Adrenal gland (tissue), 12 donors: Measurements from ENCODE around the gene CMTM6. TPM values are rescaled to one million over a fixed set of nuclear protein-coding genes. Genes with fewer than 3 reads are reported as not detected.
"Not testable (repeated sequence)": the region's sequence is repeated elsewhere in the genome, so short reads cannot be mapped to it uniquely, and the experiment has no call there.

Experiments used
- DNase-seq, 7 donors: peaks; one replicate each; pipeline ENCODE4 v3.0.0-alpha.2; 2019 to 2020
- H3K27ac ChIP-seq, 5 donors: fragments of 200-600 bp; sonication (generic) in 4 of 5; 1 replicate in 3 of 5; 2 replicates in 2 of 5; pipeline versions ENCODE4 v1.5.1 to v1.8.0; 2016 to 2020; ENCODE audit warnings: mild to moderate bottlenecking in 1 of 5
- H3K27me3 ChIP-seq: fragments of 200-600 bp; 2 replicates; pipeline ENCODE4 v1.8.0; 2021
- H3K36me3 ChIP-seq, 2 donors: fragments of 200-600 bp; replicated peaks in 1 of 2; 1 replicate in 1 of 2; 2 replicates in 1 of 2; pipeline versions ENCODE4 v1.5.1 to v1.8.0; 2018 to 2022
- H3K4me1 ChIP-seq, 2 donors: fragments of 200-600 bp; replicated peaks in 1 of 2; 1 replicate in 1 of 2; 2 replicates in 1 of 2; pipeline versions ENCODE4 v1.5.1 to v1.8.0; 2018 to 2021
- H3K4me3 ChIP-seq, 4 donors: fragments of 200-600 bp; sonication (generic) in 3 of 4; one replicate each; pipeline ENCODE4 v1.5.1; 2016 to 2018
- H3K9me3 ChIP-seq, 3 donors: fragments of 200-600 bp; sonication (generic) in 1 of 3; replicated peaks in 1 of 3; 1 replicate in 2 of 3; 2 replicates in 1 of 3; pipeline versions ENCODE4 v1.5.1 to v1.8.0; 2016 to 2021
- POLR2A ChIP-seq, 2 donors: fragments of 450-650 bp; IDR thresholded peaks; one replicate each; pipeline ENCODE4 v1.6.1; 2017; ENCODE audit warnings: antibody characterized with exemption in 2 of 2, mild to moderate bottlenecking in 2 of 2, moderate library complexity in 1 of 2
- WGBS, 4 donors: extraction: QIAGEN DNeasy Blood & Tissue Kit in 2 of 4; methylation state at CpG; one replicate each; pipeline versions ENCODE4 v1.1.5 to v1.1.7; 2013 to 2017; 5-methylcytosine and 5-hydroxymethylcytosine counted together
- intact Hi-C, 2 donors: fragments of 100-400 bp; cut with DNase I; formaldehyde crosslinking; loops; one replicate each; pipeline versions ENCODE4 v1.14.1 to v1.15.0; 2022 to 2023
- polyA plus RNA-seq, 3 donors: library from polyadenylated mRNA; stranded (reverse); fragments of 200-250 nt in 2 of 3; fragments of 350-450 nt in 1 of 3; fragmentation: Illumina TruSeq in 1 of 3; extraction: RNeasy Lipid Tissue Mini Kit (QIAGEN cat#74804) in 1 of 3; gene quantifications; one replicate each; pipeline ENCODE4 v1.2.3, GENCODE V29; 2013 to 2014
- total RNA-seq, 9 donors: library from RNA; depleted of rRNA in 4 of 9; stranded (reverse); fragments of >200 nt in 4 of 9; fragments of 120-200 nt in 1 of 9; fragmentation: NEBNext Ultra II Directional in 1 of 9; extraction: Animal tissue kit (Norgen Biotek cat#: 25700) in 1 of 9; gene quantifications; one replicate each; pipeline versions ENCODE4 v1.1.0 to v1.2.4, GENCODE V29; 2013 to 2023
- TF ChIP-seq, protein P1 (sequence below), 6 experiments: fragments of 450-650 bp in 4 of 6; fragments of 200-600 bp in 2 of 6; sonication (generic) in 1 of 6; IDR thresholded peaks; 1 replicate in 5 of 6; 2 replicates in 1 of 6; pipeline versions ENCODE4 v1.5.1 to v1.8.0; 2016 to 2021; ENCODE audit warnings: antibody characterized with exemption in 6 of 6, mild to moderate bottlenecking in 2 of 6, moderate library complexity in 1 of 6
- donor health status: healthy with polysubstance abuse.
- donor health status: Bipolar disorder and iron deficiency.
- donor health status: DM: yes; HTN: yes; CAD: no.
- donor health status: DM: no; HTN: no; CAD: no.
- donor health status: DM: no; HTN: no; CAD: no.
- donor health status: DM: yes; HTN: yes; CAD: no.

Gene CMTM6
- total and polyA plus RNA-seq, 12 donors: 13.5 to 62.5 (median 42.4) TPM

DNA sequence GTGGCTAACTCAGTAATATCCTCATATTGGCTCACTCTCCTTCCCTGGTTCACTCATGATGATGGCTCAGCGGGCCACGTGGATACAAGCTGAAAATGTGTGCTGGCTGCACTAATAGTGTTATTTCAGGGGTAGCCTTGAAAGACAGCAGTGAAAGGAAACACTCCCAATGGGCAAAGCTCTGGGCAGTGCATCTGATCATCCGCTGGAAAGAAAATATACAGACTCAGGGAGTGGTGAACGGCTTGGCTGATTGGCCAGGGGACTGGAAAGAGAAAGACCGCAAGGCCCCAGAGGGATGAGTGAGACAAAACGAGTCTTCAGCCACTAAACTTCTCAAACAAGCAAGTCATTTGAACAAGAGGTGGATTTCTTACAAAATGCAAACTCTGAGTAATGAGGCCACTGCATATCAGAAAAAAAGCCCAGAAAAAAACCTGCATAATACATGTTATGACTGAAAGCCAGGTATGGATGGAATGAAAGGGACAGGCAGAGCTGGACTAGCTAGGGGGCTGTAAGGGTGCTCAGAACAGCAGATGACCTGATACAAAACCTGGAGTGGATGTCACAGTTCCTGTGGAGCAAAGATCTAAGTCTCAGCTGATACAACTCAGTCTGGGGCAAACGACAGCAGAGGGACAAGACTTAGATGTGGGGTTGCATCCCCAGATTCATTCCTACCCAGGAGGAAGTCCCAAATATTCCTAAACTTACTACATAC, 33.3 kb downstream of the CMTM6 start:
- Histone ChIP-seq H3K4me3 (no peak overlapping the region), H3K36me3 (no peaks in the 10 kb centered on the region), H3K27ac (no peak overlapping the region), H3K27me3 (no peaks in the 10 kb centered on the region), H3K9me3 (no peaks in the 10 kb centered on the region), H3K4me1 (peaks cover 0 to 20% of the 10 kb centered on the region in 2 donors)
- intact Hi-C loops: loop anchor here in 1 of 2 donors (2.0 to 10.0 kb wide), 2 partner anchors 95 to 295 kb away; no protein-coding TSS in a partner anchor
- no peak for DNase-seq
- no peak for TF ChIP-seq POLR2A (IDR thresholded peaks at IDR 0.05)
- TF ChIP-seq, protein P1, sequence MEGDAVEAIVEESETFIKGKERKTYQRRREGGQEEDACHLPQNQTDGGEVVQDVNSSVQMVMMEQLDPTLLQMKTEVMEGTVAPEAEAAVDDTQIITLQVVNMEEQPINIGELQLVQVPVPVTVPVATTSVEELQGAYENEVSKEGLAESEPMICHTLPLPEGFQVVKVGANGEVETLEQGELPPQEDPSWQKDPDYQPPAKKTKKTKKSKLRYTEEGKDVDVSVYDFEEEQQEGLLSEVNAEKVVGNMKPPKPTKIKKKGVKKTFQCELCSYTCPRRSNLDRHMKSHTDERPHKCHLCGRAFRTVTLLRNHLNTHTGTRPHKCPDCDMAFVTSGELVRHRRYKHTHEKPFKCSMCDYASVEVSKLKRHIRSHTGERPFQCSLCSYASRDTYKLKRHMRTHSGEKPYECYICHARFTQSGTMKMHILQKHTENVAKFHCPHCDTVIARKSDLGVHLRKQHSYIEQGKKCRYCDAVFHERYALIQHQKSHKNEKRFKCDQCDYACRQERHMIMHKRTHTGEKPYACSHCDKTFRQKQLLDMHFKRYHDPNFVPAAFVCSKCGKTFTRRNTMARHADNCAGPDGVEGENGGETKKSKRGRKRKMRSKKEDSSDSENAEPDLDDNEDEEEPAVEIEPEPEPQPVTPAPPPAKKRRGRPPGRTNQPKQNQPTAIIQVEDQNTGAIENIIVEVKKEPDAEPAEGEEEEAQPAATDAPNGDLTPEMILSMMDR (IDR thresholded peaks at IDR 0.05): no peak
- WGBS, 4 donors: 84 to 87% (median 85%) methylated on average over 7 of the region's 7 CpGs

DNA sequence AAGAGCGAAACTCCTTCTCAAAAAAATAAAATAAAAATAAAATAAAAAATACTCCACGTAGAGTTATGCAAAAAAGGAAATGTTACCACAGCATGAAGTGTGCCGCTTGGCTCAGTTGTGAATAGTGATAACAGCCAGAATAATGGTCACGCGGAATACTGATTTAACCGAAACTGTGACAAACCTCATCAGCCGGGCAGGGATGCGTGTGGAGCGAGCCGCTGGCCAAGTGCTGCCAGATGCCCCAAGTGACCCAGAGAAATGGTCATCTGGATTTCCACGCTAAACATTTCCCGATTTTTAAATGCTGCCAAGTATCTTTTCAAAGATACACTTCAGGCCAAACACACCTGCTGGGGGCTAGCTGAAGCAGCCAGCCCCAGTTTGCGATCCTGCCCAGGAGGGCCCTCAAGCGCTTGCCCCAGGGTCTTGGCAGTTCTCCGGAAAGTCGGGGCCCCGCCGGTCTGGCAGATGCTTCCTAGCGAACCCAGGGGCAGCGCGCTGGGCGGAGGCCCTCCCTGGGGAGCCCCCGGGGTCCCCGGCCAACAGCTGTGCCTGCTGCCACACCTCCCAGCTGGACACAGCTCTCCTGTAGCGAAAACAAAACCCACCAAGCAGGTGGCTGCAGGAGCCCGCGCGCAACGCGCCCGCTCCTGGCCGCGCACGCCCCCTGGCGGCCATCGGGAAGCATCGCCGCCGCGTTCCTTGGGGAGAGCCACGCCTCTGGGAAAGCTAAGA, 35.1 kb downstream of the CMTM6 start:
- intact Hi-C loops: loop anchor here in 1 of 2 donors (2.0 to 10.0 kb wide), 2 partner anchors 93 to 293 kb away; no protein-coding TSS in a partner anchor
- Histone ChIP-seq H3K27me3 (no peaks in the 10 kb centered on the region), H3K9me3 (no peaks in the 10 kb centered on the region), H3K4me1 (peaks cover 0 to 15% of the 10 kb centered on the region in 2 donors), H3K27ac (no peak overlapping the region), H3K36me3 (no peaks in the 10 kb centered on the region), H3K4me3 (peak overlapping the region in 2 of 4 donors; percentile 7 to 52)
- peak; percentile 42 to 80 (median 71) for DNase-seq
- 27 to 45% (median 33%) methylated on average over 22 to 41 of the region's 41 CpGs for WGBS, 4 donors
- no peak for TF ChIP-seq POLR2A (IDR thresholded peaks at IDR 0.05)
- TF ChIP-seq, protein P1 (IDR thresholded peaks at IDR 0.05): peak; percentile 79 to 99 (median 94)

DNA sequence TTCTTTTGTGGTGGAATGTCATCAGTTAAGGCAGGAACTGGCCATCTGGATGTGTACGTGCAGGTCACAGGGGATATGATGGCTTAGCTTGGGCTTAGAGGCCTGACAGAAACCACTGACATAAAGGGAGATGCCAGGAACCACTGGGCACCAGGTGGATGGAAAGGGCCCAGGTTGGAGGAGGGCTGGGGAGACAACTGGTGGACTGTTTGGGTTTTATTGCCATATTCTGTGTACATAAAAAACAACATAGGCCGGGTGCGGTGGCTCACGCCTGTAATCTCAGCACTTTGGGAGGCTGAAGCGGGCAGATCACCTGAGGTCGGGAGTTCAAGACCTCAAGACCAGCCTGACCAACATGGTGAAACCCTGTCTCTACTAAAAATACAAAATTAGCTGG, 35.8 kb downstream of the CMTM6 start:
- not testable (repeated sequence) for H3K27me3 ChIP-seq, DNase-seq, H3K4me3 ChIP-seq, H3K9me3 ChIP-seq, H3K27ac ChIP-seq, H3K36me3 ChIP-seq
- peaks cover 0 to 15% of the 10 kb centered on the region in 2 donors for H3K4me1 ChIP-seq
- intact Hi-C loops: loop anchor here in 1 of 2 donors (10.0 kb wide), 1 partner anchor 292 kb away; no protein-coding TSS in a partner anchor
- 89 to 95% (median 91%) methylated on average over 6 of the region's 6 CpGs for WGBS, 4 donors

DNA sequence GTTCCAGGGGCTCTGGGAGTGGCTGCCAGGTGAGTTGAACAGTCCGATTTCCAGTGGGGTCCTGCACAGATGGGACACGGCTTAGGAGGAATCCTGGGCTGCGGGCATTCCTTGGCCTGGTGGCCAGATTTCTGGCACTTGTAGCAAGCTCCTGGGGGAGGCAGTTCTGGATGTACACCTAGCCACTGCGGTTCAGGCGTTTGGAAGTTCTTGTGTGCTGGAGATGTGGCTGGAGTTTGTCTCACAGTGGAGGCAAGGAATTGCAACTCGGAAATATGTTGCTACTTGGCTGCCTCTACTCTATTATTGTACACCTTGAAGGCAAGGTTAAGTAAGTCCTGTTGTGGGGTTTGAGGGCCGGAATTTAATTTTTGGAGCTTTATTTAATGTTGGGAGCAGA, 37.9 kb downstream of the CMTM6 start:
- intact Hi-C loops: loop anchor here in 1 of 2 donors (10.0 kb wide), 1 partner anchor 290 kb away; no protein-coding TSS in a partner anchor
- H3K4me1 ChIP-seq: peaks cover 0 to 10% of the 10 kb centered on the region in 2 donors
- H3K27ac ChIP-seq, H3K9me3 ChIP-seq, DNase-seq, H3K4me3 ChIP-seq, H3K36me3 ChIP-seq, H3K27me3 ChIP-seq: not testable (repeated sequence)
- WGBS, 4 donors: 87 to 96% (median 91%) methylated on average over 5 to 7 of the region's 7 CpGs

DNA sequence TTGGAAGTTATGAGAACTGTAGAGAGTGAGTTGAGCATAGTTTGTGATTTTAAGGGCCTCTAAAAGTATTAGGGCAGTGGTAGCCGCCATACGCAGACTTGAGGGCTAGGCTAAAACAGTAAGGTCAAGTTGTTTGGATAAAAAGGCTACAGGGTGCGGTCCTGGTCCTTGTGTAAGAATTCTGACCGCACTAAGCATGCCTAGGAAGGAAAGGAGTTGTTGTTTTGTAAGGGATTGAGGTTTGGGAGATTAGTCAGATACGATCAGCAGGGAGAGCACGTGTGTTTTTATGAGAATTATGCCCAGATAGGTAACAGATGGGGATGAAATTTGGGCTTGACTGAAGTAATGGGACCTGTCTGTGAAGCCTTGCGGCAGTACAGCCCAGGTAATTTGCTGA, 39.2 kb downstream of the CMTM6 start:
- not testable (repeated sequence) for H3K4me1 ChIP-seq, H3K27ac ChIP-seq, H3K4me3 ChIP-seq, H3K36me3 ChIP-seq, H3K27me3 ChIP-seq, H3K9me3 ChIP-seq, DNase-seq
- intact Hi-C loops: loop anchor here in 1 of 2 donors (10.0 kb wide), 1 partner anchor 289 kb away; no protein-coding TSS in a partner anchor
- WGBS, 4 donors: 91 to 94% (median 94%) methylated on average over 7 of the region's 7 CpGs

DNA sequence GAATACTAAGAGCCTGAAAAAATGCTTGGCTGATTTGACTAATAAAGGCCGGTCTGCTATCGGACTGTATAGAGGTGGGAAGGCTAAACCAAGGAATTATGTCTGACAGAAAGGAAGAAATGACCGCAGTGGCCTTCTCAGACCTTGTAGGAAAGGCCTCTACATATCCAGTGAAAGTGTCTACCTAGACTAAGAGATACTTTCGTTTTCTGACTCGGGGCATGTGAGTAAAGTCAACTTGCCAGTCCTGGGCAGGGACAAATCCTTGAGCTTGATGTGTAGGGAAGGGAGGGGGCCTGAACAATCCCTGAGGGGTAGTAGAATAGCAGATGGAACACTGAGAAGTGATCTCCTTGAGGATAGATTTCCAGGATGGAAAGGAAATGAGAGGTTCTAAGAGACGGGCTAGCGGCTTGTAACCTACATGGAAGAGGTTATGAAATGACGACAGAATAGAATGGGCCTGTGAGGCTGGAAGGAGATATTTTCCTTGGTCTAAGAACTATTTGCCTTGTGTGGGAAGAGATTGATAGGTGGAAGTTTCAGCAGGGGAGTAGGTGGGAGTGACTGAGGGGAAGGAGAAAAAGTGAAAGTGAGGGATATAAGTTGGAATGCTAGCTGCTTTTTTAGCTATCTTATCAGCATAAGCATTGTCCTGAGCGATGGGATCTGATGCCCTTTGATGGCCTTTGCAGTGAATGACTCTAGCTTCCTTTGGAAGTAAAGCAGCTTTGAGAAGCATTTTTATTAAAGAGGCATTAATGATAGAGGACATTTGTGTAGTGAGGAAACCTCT, 40.3 kb downstream of the CMTM6 start:
- intact Hi-C loops: loop anchor here in 1 of 2 donors (10.0 kb wide), 1 partner anchor 288 kb away; no protein-coding TSS in a partner anchor
- H3K4me3 ChIP-seq, H3K27me3 ChIP-seq, H3K36me3 ChIP-seq, DNase-seq, H3K4me1 ChIP-seq, H3K9me3 ChIP-seq: not testable (repeated sequence)
- peak overlapping the region in 3 of 5 donors; percentile 7 to 58 (median 44) for H3K27ac ChIP-seq
- WGBS, 4 donors: 54 to 62% (median 58%) methylated on average over 6 to 8 of the region's 9 CpGs

DNA sequence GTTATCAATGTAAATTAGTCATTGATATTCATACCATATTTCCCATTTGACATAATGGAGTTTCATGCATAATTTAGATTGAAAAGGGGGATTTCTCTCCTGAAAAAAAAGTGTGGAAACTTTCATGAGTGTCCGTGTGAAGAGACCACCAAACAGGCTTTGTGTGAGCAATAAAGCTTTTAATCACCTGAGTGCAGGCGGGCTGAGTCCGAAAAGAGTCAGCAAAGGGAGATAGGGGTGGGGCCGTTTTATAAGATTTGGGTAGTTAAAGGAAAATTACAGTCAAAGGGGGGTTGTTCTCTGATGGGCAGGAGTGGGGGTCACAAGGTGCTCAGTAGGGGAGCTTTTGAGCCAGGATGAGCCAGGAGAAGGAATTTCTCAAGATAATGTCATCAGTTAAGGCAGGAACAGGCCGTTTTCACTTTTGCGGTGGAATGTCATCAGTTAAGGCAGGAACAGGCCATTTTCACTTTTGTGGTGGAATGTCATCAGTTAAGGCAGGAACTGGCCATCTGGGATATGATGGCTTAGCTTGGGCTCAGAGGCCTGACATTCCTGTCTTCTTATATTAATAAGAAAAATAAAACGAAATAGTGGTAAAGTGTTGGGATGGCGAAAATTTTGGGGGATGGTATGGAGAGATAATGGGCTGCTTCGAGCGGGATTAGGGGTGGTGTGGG, 41.7 kb downstream of the CMTM6 start:
- DNase-seq, H3K4me1 ChIP-seq, H3K4me3 ChIP-seq, H3K9me3 ChIP-seq, H3K27me3 ChIP-seq, H3K27ac ChIP-seq, H3K36me3 ChIP-seq: not testable (repeated sequence)
- intact Hi-C loops: loop anchor here in 1 of 2 donors (10.0 kb wide), 1 partner anchor 286 kb away; no protein-coding TSS in a partner anchor
- 91 to 93% (median 92%) methylated on average over 10 of the region's 10 CpGs for WGBS, 4 donors
